T-cell (primary cell): ENCODE data around the gene PDLIM7. TPM values are rescaled to one million over a fixed set of nuclear protein-coding genes. Genes with fewer than 3 reads are reported as not detected.

Experiments used
- ATAC-seq, 4 experiments: fragments of 200-7000 bp in 3 of 4; fragments of 150-1000 bp in 1 of 4; cut with Tn5 transposase; replicated peaks in 1 of 4; 1 replicate in 3 of 4; 2 replicates in 1 of 4; pipeline ENCODE4 v1.10.0; 2021; ENCODE audit warnings: moderate library complexity in 3 of 4, mild to moderate bottlenecking in 2 of 4, moderate number of reproducible peaks in 1 of 4
- CTCF ChIA-PET, 2 donors: fragments of 300-600 bp; sonication (Branson Sonifier 250); formaldehyde crosslinking; loops; one replicate each; lab custom pipeline; 2022; ENCODE audit warnings: antibody characterized with exemption in 2 of 2; lab: Charles Lee
- POLR2A ChIA-PET, 2 donors: fragments of 300-600 bp; sonication (Branson Sonifier 250); formaldehyde crosslinking; loops; one replicate each; lab custom pipeline; 2022; ENCODE audit warnings: antibody characterized with exemption in 2 of 2; lab: Charles Lee
- DNase-seq, 35 experiments: peaks; one replicate each; pipeline versions ENCODE4 v3.0.0 to v3.0.0-alpha.2; 2013 to 2023
- H3K27ac ChIP-seq: one replicate; pipeline ENCODE4 v1.5.1; 2013; ENCODE audit warnings: low read length
- H3K27me3 ChIP-seq, 2 experiments: replicated peaks in 1 of 2; 1 replicate in 1 of 2; 2 replicates in 1 of 2; pipeline versions ENCODE4 v1.6.1 to v1.7.0; 2013; ENCODE audit warnings: low read length in 1 of 2, mixed read lengths in 1 of 2; ENCODE audit not compliant: control insufficient read depth in 2 of 2, insufficient read depth in 2 of 2; ENCODE audit errors: extremely low read depth in 1 of 2
- H3K36me3 ChIP-seq, 2 donors: 1 replicate in 1 of 2; 2 replicates in 1 of 2; pipeline versions ENCODE4 v1.6.1 to v1.7.0; 2013; ENCODE audit warnings: low read length in 1 of 2; ENCODE audit not compliant: control insufficient read depth in 2 of 2, insufficient read depth in 1 of 2; ENCODE audit errors: extremely low read depth in 1 of 2
- H3K4me1 ChIP-seq, 2 experiments: 1 replicate in 1 of 2; 2 replicates in 1 of 2; pipeline versions ENCODE4 v1.6.1 to v1.7.0; 2013; ENCODE audit warnings: low read length in 2 of 2, mixed read lengths in 1 of 2; ENCODE audit not compliant: insufficient read depth in 2 of 2, control insufficient read depth in 1 of 2; ENCODE audit errors: extremely low read depth in 1 of 2
- H3K4me3 ChIP-seq, 2 donors: 1 replicate in 1 of 2; 2 replicates in 1 of 2; pipeline versions ENCODE4 v1.5.1 to v1.7.0; 2013; ENCODE audit warnings: mild to moderate bottlenecking in 2 of 2, low read length in 1 of 2, moderate library complexity in 1 of 2; ENCODE audit not compliant: control insufficient read depth in 1 of 2; ENCODE audit errors: extremely low read depth in 1 of 2
- H3K9me3 ChIP-seq: 2 replicates; pipeline ENCODE4 v1.7.0; 2013
- H3K27ac Mint-ChIP-seq, 2 donors: one replicate each; pipeline ENCODE4 v1.8.0; 2020 to 2021; ENCODE audit warnings: mild to moderate bottlenecking in 2 of 2, mixed read lengths in 2 of 2
- H3K27me3 Mint-ChIP-seq, 2 donors: one replicate each; pipeline ENCODE4 v1.8.0; 2021 to 2022; ENCODE audit warnings: mixed read lengths in 2 of 2
- H3K36me3 Mint-ChIP-seq: one replicate; pipeline ENCODE4 v1.8.0; 2021; ENCODE audit warnings: mixed read lengths
- H3K4me1 Mint-ChIP-seq, 3 donors: one replicate each; pipeline ENCODE4 v1.8.0; 2020 to 2022; ENCODE audit warnings: mixed read lengths in 3 of 3, mild to moderate bottlenecking in 1 of 3
- H3K4me3 Mint-ChIP-seq, 3 donors: one replicate each; pipeline ENCODE4 v1.8.0; 2020 to 2022; ENCODE audit warnings: mild to moderate bottlenecking in 3 of 3, mixed read lengths in 3 of 3, moderate library complexity in 3 of 3
- H3K9me3 Mint-ChIP-seq, 3 donors: one replicate each; pipeline ENCODE4 v1.8.0; 2020 to 2022; ENCODE audit warnings: mixed read lengths in 3 of 3
- WGBS: methylation state at CpG from one replicate; pipeline ENCODE4 v1.1.5; 2013; ENCODE audit warnings: missing lambda C conversion rate; ENCODE audit not compliant: insufficient coverage; 5-methylcytosine and 5-hydroxymethylcytosine counted together
- total RNA-seq, 35 experiments: library from RNA in 6 of 35; stranded (reverse) in 6 of 35; fragments of 120-200 nt in 1 of 35; gene quantifications; one replicate each; pipeline versions ENCODE4 v1.2.1 to v1.2.4 and lab custom pipeline; 2013 to 2026

PDLIM7 gene
- total RNA-seq, 5 donors from 2014 or later (not counting 1 experiment from before 2014, with no cell fraction given), result 9.8 to 17.8 (median 12.8) TPM

DNA sequence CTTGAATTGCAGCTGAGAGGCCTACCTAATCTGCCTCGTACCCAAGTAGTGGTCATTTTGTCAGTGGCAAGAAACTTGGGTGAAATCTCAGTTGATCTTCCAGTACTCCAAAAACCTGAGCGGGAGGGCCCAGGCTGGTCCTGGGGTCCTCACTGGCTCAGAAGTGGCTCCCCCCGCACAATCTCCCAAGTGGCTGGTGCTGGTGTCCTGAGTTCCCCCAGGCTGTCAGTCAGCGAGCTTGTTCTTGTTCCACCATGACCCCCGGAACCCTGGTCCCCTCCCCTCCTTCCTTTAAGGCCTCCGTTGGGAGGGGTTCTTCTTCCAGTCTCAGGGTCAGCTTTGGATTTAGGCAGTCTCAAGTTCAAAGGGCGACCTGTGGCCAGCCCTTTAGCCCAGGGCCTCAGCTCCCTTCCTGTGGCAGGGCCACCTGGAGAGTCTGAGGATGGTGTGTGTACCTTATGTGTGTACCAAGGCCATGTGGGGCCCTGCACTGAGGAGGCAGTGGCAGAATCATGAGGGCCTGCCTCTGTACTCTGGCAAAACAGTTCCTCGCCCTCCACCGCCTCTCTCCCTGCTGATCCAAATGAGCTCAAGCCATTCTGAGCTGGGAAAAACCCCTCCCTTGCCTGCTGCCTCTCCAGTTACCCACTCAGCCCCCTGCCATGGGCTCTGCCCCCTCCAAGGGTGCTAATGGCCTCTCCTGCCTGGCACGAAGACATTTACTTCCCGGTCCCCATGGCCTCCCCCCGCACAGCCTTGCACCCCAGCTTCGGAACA, 19.5 kb downstream of the PDLIM7 start:
- Histone ChIP-seq H3K9me3 (no peaks in the 10 kb centered on the region), H3K27me3 (peaks cover 0 to 12% of the 10 kb centered on the region in 2 experiments), H3K36me3 (no peaks in the 10 kb centered on the region), H3K4me1 (peaks cover 2 to 35% of the 10 kb centered on the region in 2 experiments), H3K27ac (no peak overlapping the region), H3K4me3 (no peak overlapping the region)
- ChIA-PET CTCF (interaction anchor here in 1 of 2 donors (0.5 to 1.1 kb wide), 2 partner anchors 11 to 18 kb away, joined by 3 to 6 read pairs; no protein-coding TSS in a partner anchor), POLR2A (interaction anchor here in 1 of 2 donors (0.6 kb wide), 1 partner anchor 28 kb away, joined by 3 read pairs; no protein-coding TSS in a partner anchor)
- ATAC-seq (no peak), DNase-seq (no peak)
- 88% methylated on average over 3 of the region's 13 CpGs for WGBS
- Mint-ChIP-seq H3K27me3 (peaks cover 0 to 5% of the 10 kb centered on the region in 2 donors), H3K27ac (peak overlapping the region in 1 of 2 donors; percentile 68), H3K4me3 (no peak overlapping the region), H3K9me3 (no peaks in the 10 kb centered on the region), H3K36me3 (no peaks in the 10 kb centered on the region), H3K4me1 (peaks cover 38 to 50% (median 41%) of the 10 kb centered on the region in 3 donors)

DNA sequence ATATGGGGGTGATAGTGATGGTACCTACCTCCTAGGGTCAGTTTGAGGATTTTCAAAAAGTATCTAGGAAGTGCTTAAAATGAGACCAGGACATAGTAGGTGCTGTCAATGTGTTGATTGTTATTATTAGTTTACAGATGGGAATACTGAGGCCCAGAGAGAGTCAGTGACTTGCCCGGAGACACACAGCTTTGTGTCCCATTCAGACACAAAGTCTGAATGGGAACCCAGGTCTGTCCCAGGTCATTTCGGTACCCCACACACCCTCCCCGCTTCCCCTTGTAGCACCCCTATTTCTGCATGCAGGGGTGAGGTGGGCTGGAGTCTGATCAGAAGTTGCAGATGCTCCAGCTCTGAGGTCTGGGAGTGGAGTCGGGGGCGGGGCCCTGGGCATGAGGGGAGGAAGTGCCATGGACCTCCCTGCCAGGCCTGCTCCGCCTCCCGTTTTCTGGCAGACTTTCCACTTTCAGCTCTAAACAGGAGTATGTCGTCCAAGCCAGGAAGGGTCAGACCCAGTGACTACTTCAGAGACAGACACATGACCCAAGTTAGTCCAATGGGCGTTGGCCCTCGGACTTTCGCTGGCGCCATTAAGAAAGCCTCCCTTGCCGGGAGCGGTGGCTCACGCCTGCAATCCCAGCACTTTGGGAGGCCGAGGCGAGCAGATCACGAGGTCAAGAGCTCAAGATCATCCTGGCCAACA, 20.7 kb downstream of the PDLIM7 start:
- no peaks in the 10 kb centered on the region for H3K9me3 ChIP-seq
- peaks cover 0 to 21% of the 10 kb centered on the region in 2 experiments for H3K27me3 ChIP-seq
- ATAC-seq (no peak), DNase-seq (no peak)
- H3K9me3 Mint-ChIP-seq, result no peaks in the 10 kb centered on the region
- H3K4me3 Mint-ChIP-seq, result peak overlapping the region in 1 of 3 donors; percentile 33
- H3K27ac Mint-ChIP-seq, result peak overlapping the region in 1 of 2 donors; percentile 83
- H3K36me3 ChIP-seq, result no peaks in the 10 kb centered on the region
- peaks cover 44 to 55% (median 46%) of the 10 kb centered on the region in 3 donors for H3K4me1 Mint-ChIP-seq
- peaks cover 7 to 45% of the 10 kb centered on the region in 2 experiments for H3K4me1 ChIP-seq
- WGBS, result 95% methylated on average over 16 of the region's 18 CpGs
- H3K4me3 ChIP-seq, result no peak overlapping the region
- ChIA-PET CTCF (interaction anchor here in 1 of 2 donors (0.8 kb wide), 1 partner anchor 9 kb away, joined by 3 read pairs; no protein-coding TSS in a partner anchor), POLR2A (interaction anchor here in 1 of 2 donors (0.6 kb wide), 1 partner anchor 1108 kb away, joined by 3 read pairs; no protein-coding TSS in a partner anchor)
- no peaks in the 10 kb centered on the region for H3K36me3 Mint-ChIP-seq
- no peak overlapping the region for H3K27ac ChIP-seq
- H3K27me3 Mint-ChIP-seq, result peaks cover 0 to 5% of the 10 kb centered on the region in 2 donors

DNA sequence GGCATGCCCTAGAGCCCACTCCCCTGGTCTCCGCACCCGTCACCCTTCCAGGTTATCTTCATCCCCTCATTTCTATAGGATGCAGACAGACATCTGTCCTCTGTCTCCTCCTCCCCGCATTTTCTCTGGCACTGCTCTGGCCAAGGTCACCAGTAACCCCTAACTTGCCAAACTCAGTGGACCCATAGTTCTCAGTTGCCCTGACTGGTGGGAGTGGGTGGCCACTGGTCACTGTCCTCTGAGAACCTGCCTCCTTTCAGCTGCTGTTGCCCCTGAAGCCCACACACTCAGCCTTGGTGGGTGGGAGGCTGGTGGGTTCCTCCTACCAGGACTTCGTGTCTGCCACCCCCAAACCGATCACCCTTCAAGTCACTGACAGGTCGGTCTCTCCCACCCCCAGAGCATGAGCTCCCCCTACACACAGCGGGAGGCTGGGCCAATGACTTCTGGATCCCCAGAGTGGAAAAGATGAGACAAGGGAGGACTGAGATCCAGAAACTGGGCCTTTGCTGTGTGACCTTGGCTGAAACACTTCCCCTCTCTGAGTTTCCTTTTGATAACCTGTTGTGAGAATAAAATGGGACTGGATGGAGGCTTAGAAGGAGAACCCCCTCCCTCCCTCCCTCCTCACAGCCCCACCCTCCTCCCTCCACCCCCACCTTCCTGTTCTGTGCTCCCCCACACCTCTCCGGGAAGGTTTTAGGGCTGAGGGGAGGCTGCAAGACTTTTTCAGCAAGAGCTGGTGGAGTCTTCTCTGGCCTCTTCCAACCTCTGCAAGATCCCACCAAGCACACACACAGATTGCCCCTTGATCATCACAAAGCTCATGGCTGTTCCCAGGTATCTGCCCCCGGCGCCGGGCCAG, 21.6 kb downstream of the PDLIM7 start:
- CTCF ChIA-PET, result interaction anchor here in 1 of 2 donors (0.8 kb wide), 1 partner anchor 10 kb away, joined by 3 read pairs; no protein-coding TSS in a partner anchor
- 94% methylated on average over 2 of the region's 11 CpGs for WGBS
- H3K36me3 Mint-ChIP-seq, result no peaks in the 10 kb centered on the region
- Histone ChIP-seq H3K36me3 (no peaks in the 10 kb centered on the region), H3K4me1 (peaks cover 7 to 54% of the 10 kb centered on the region in 2 experiments), H3K4me3 (no peak overlapping the region), H3K9me3 (no peaks in the 10 kb centered on the region), H3K27ac (no peak overlapping the region), H3K27me3 (peaks cover 0 to 25% of the 10 kb centered on the region in 2 experiments)
- DNase-seq (no peak), ATAC-seq (no peak)
- H3K27ac Mint-ChIP-seq, result peak overlapping the region; percentile 38 to 83
- H3K4me1 Mint-ChIP-seq, result peaks cover 48 to 60% (median 51%) of the 10 kb centered on the region in 3 donors
- peak overlapping the region; percentile 0 to 69 (median 37) for H3K4me3 Mint-ChIP-seq
- POLR2A ChIA-PET, result interaction anchor here in 1 of 2 donors (0.6 kb wide), 1 partner anchor 1108 kb away, joined by 3 read pairs; no protein-coding TSS in a partner anchor
- H3K9me3 Mint-ChIP-seq, result no peaks in the 10 kb centered on the region
- H3K27me3 Mint-ChIP-seq, result peaks cover 0 to 5% of the 10 kb centered on the region in 2 donors

DNA sequence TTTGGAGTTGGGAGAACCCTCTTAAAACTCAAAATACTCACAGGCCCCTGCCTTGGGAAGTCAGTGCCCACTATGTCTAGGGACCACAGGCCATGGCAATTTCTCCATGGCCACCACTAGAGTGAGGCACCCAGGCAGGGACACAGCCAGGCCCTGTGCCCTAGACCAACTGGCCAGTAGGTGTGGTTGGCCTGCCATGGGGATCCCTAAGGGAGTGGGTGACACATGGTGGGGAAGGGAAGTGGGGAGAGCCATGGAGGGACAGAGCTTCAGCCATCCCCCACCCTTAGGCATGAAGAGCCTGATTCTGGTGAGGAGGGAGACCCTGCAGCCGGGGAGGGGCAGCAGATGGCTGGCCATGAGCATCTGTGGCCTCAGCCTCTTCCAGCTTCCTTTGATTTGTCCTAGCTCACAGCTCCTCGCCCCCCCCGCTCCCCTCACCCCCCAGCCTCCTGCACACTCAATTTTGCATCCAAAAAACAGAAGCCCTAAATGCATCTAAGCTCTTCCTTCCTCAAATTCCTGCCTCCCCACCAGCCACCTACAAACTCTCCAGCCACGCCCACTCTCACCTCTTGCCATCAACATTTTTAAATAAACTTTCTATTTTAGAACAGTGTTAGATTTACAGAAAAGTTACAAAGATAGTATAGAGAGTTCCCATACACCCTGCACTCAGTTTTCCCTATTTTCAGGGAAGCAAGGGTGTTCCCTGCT, 22.4 kb downstream of the PDLIM7 start:
- peaks cover 51 to 64% (median 55%) of the 10 kb centered on the region in 3 donors for H3K4me1 Mint-ChIP-seq
- WGBS, result 35% methylated on average over 2 of the region's 4 CpGs
- H3K36me3 Mint-ChIP-seq, result no peaks in the 10 kb centered on the region
- H3K27ac ChIP-seq, result no peak overlapping the region
- no peak for DNase-seq
- peaks cover 0 to 5% of the 10 kb centered on the region in 2 donors for H3K27me3 Mint-ChIP-seq
- ATAC-seq, result no peak
- H3K4me3 ChIP-seq, result no peak overlapping the region
- peak overlapping the region; percentile 38 to 80 for H3K27ac Mint-ChIP-seq
- H3K4me3 Mint-ChIP-seq, result peak overlapping the region; percentile 69 to 77 (median 72)
- CTCF ChIA-PET, result interaction anchor here in 1 of 2 donors (0.7 kb wide), 1 partner anchor 84 kb away, joined by 3 read pairs; no protein-coding TSS in a partner anchor
- H3K9me3 Mint-ChIP-seq, result no peaks in the 10 kb centered on the region
- H3K9me3 ChIP-seq, result no peaks in the 10 kb centered on the region
- H3K27me3 ChIP-seq, result peaks cover 0 to 29% of the 10 kb centered on the region in 2 experiments
- H3K4me1 ChIP-seq, result peaks cover 7 to 59% of the 10 kb centered on the region in 2 experiments
- H3K36me3 ChIP-seq, result peaks cover 0 to 3% of the 10 kb centered on the region in 2 donors
- POLR2A ChIA-PET, result no interaction called here

DNA sequence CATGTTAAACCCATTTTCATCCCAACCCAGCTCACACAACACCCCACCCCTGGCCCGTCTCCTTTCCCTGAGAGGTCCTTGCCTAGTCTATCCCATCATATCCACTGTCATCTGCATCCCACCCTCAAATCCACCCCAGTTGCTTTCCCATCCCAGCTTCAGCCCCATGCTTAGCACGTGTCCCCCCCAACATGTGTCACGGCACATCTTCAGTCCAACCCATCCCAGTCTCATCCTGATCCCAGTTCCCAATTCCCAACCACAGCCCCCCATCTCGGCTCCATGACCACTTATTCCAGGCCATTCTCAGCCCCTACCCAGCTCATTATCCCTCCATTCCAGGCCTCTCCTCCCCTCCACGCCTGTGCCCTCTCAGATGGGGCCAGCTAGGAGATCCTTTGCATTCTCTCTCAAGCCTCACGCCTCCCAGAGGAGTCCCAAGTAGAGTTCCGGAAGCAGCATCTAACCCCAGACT, 23.4 kb downstream of the PDLIM7 start:
- DNase-seq (no peak), ATAC-seq (no peak)
- H3K4me1 Mint-ChIP-seq, result peaks cover 42 to 55% (median 48%) of the 10 kb centered on the region in 3 donors
- Histone ChIP-seq H3K4me1 (peaks cover 7 to 59% of the 10 kb centered on the region in 2 experiments), H3K36me3 (peaks cover 0 to 3% of the 10 kb centered on the region in 2 donors), H3K27ac (no peak overlapping the region), H3K4me3 (no peak overlapping the region), H3K27me3 (peaks cover 0 to 29% of the 10 kb centered on the region in 2 experiments), H3K9me3 (no peaks in the 10 kb centered on the region)
- ChIA-PET CTCF (interaction anchor here in 1 of 2 donors (0.7 kb wide), 1 partner anchor 83 kb away, joined by 3 read pairs; no protein-coding TSS in a partner anchor), POLR2A (no interaction called here)
- peaks cover 0 to 5% of the 10 kb centered on the region in 2 donors for H3K27me3 Mint-ChIP-seq
- no peaks in the 10 kb centered on the region for H3K36me3 Mint-ChIP-seq
- H3K4me3 Mint-ChIP-seq, result peak overlapping the region; percentile 69 to 77 (median 72)
- H3K27ac Mint-ChIP-seq, result peak overlapping the region; percentile 39 to 74
- H3K9me3 Mint-ChIP-seq, result no peaks in the 10 kb centered on the region
- WGBS, result 86% methylated on average over 7 of the region's 7 CpGs
